SK-MEL-5 (cell line): ENCODE measurements around the gene EPHX1. TPM values are rescaled to one million over a fixed set of nuclear protein-coding genes. Genes with fewer than 3 reads are reported as not detected.
A peak's percentile ranks its signal among the peaks of the same experiment; 100 is the strongest.
"Not testable (repeated sequence)": the region's sequence is repeated elsewhere in the genome, so short reads cannot be mapped to it uniquely, and the experiment has no call there.

ENCODE experiments used
- DNase-seq: peaks from one replicate; pipeline ENCODE4 v3.0.0-alpha.2; 2016; ENCODE audit warnings: low read depth, low spot score
- in situ Hi-C: cut with HindIII; loops from 2 replicates; pipeline ENCODE4 v1.10.0; 2016; ENCODE audit warnings: low sequenced_read_pairs, high pct_unique_total_duplicates, low pct_unique_long_range_greater_than_20kb
- polyA plus RNA-seq, 2 experiments: library from polyadenylated mRNA; depleted of rRNA; stranded (reverse); fragments of >200 nt; gene quantifications; 2 replicates each; pipeline ENCODE4 v1.2.3, GENCODE V29; 2015
- total RNA-seq: library from RNA; depleted of rRNA; stranded (reverse); fragments of >200 nt; shearing (Covaris generic); gene quantifications from 2 replicates; pipeline ENCODE4 v1.2.3, GENCODE V29; 2014; rRNA removed

Gene EPHX1
- total RNA-seq = 20.7 and 21.8 TPM in 2 replicates
- polyA plus RNA-seq (2015; cell fraction: cytosol; rRNA removed) = 77.9 and 86.7 TPM in 2 replicates
- polyA plus RNA-seq (2015; cell fraction: nucleus; rRNA removed) = 9.4 and 11.9 TPM in 2 replicates

GRCh38 chr1:225809842-225810578 lies at the start of gene EPHX1:
Gene EPHX1, plus strand, starts transcription at chr1:225810124. Its CDS starts 18,606 bp downstream, at chr1:225828730.
- peak; percentile 90 for DNase-seq
- in situ Hi-C loops = no loop called here

- DNase-seq = no peak
- in situ Hi-C loops = no loop called here
These were observed 49.4 kb upstream of the EPHX1 start for GRCh38 chr1:225760531-225760930.

- in situ Hi-C loops, DNase-seq: not testable (repeated sequence)
These were observed 48.5 kb upstream of the EPHX1 start for GRCh38 chr1:225761395-225761794.

- DNase-seq = no peak
- in situ Hi-C loops = no loop called here
These were observed 47.9 kb upstream of the EPHX1 start for GRCh38 chr1:225762002-225762441.

- no peak for DNase-seq
- in situ Hi-C loops = no loop called here
These were observed 47.5 kb upstream of the EPHX1 start for GRCh38 chr1:225762444-225762843.

- in situ Hi-C loops = no loop called here
- no peak for DNase-seq
These were observed 46.0 kb upstream of the EPHX1 start for GRCh38 chr1:225763716-225764548.

- in situ Hi-C loops = no loop called here
- no peak for DNase-seq
These were observed 43.8 kb upstream of the EPHX1 start for GRCh38 chr1:225765982-225766674.

- in situ Hi-C loops = no loop called here
- DNase-seq = no peak
These were observed 42.8 kb upstream of the EPHX1 start for GRCh38 chr1:225766967-225767633.

GRCh38 chr1:225767634-225768540 lies 42.0 kb upstream of the EPHX1 start:
- in situ Hi-C loops = no loop called here
- no peak for DNase-seq

- DNase-seq = no peak
- in situ Hi-C loops = no loop called here
These were observed 41.1 kb upstream of the EPHX1 start for GRCh38 chr1:225768662-225769426.

GRCh38 chr1:225769687-225770086 lies 40.2 kb upstream of the EPHX1 start:
- peak; percentile 29 for DNase-seq
- in situ Hi-C loops = no loop called here

- in situ Hi-C loops = no loop called here
- peak; percentile 93 for DNase-seq
These were observed 39.2 kb upstream of the EPHX1 start for GRCh38 chr1:225770561-225771248.

GRCh38 chr1:225771661-225772322 lies 38.1 kb upstream of the EPHX1 start:
- in situ Hi-C loops = no loop called here
- DNase-seq = peak; percentile 20

GRCh38 chr1:225772323-225772768 lies 37.6 kb upstream of the EPHX1 start:
- in situ Hi-C loops = no loop called here
- peak; percentile 94 for DNase-seq

GRCh38 chr1:225772848-225773247 lies 37.1 kb upstream of the EPHX1 start:
- peak; percentile 32 for DNase-seq
- in situ Hi-C loops = no loop called here
